Dedifferentiated amniotic fluid mesenchymal stem cell (primary cell): ENCODE results near the gene AEBP1.

ENCODE experiments used
- DNase-seq: peaks from one replicate; pipeline ENCODE4 v3.0.0-alpha.2; 2016; ENCODE audit errors: extremely low spot score

AEBP1 gene

DNA sequence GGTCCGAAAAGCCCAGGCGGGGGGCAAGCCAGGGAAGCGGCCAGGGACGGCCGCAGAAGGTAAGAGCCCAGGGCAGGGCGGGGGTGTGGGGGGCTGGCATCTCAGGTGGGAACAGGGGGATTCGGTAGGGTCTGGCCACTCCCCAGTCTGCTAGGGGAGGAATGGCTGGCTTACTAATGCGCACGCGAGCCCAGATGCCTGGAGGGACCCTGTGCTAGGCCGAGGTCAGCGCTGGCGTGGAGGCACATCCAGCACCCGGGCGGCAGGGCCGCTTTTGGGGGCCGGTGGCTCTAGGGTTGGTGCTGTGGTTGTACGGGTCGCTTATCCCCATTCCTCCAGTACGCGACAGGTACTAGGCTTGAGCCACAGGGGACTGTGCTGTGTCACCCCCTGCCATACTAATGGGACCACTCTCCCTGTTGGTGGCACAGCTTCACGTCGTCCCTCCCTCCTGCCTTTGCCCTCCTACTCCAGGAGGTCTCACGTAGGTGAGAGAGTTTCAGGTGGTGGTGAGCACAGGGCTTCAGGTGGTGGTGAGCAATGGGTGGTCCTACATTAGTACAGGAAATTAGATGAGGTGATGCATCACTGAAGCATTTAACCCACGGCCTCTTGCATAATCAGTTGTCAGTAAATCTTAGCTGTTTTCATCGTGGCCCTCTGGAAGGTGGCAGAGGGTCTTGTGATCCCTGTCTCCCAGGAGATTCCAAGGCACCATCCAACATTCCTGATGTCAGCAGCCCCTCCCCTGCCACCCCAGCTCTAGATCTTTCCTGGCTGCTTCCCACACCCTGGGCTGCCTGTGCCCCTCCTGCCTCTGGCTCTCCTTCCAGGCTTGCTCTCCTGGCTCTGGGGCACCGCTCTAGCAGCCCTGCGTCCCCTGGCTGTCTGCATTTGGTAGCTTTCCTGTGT lies 971 bp downstream of the AEBP1 start:
- DNase-seq = peak; percentile 30

DNA sequence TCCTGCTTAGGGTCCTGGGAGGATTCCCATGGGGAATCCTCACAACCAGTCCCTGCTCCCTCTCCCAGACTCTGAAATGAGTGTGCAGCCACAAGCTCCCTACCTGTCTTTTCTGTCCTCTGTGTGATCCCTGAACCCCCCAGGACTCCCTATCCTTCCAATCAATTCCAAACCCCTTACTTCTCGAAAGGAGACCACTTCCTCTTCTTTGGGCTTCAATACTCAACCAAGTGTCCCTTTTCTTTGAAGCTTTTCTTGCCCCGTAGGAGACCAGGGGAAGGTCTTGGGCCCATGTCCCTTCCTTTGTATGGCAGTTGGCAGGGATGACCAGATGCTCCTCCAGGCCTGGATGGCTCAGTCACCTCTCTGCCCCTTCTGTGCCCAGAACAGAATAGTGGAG lies 1.7 kb downstream of the AEBP1 start:
- no peak for DNase-seq

DNA sequence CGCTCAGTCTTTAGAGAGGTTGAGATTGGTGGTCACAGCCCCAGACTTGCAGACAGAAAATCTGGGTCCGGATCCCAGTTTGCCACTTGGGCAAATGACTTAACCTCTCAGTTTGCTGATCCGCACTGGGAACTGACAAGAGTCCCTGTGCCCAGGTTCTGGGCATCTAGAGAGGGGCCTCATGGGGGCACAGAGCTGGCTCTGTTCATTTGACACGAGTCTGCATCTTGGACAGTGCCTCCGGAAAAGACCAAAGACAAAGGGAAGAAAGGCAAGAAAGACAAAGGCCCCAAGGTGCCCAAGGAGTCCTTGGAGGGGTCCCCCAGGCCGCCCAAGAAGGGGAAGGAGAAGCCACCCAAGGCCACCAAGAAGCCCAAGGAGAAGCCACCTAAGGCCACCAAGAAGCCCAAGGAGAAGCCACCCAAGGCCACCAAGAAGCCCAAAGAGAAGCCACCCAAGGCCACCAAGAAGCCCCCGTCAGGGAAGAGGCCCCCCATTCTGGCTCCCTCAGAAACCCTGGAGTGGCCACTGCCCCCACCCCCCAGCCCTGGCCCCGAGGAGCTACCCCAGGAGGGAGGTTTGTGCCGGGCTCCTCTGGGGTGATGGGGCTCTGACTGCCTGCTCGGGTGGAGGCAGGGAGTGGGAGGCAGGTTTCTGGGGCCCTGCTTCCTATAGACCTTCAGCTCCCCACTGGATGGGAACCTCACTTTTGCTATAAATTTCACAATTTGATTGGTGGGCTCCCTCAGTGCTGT lies 2.3 kb downstream of the AEBP1 start:
- DNase-seq = no peak

DNA sequence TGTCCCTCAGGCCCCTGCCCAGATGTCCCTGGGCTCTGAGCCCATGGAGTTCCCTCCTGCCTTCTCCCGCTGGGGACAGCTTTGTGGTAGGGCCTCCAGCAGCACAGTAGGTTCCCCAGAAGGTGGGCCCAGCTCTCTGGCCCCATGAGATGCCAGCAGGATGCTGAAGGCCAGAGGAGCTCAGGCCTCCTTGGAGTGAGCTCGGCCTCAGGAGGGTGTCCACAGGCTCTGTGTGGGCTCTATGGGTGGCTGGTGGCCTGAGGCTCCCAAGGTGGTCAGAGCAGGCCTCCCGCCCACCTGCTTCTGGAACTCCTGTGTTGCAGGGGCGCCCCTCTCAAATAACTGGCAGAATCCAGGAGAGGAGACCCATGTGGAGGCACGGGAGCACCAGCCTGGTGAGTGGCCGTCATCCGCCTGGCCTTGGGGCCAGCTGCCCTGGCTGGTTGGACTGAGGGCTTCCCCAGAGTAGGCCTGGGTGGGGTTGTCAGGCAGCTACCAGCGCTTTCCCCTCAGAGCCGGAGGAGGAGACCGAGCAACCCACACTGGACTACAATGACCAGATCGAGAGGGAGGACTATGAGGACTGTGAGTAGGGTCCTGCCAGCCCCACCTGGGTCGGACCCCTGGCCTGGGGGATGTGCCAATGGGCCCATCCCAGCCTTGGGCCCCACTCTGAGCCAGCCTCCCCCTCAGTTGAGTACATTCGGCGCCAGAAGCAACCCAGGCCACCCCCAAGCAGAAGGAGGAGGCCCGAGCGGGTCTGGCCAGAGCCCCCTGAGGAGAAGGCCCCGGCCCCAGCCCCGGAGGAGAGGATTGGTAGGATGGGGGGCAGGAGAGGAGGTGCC lies 3.2 kb downstream of the AEBP1 start:
- DNase-seq = no peak

DNA sequence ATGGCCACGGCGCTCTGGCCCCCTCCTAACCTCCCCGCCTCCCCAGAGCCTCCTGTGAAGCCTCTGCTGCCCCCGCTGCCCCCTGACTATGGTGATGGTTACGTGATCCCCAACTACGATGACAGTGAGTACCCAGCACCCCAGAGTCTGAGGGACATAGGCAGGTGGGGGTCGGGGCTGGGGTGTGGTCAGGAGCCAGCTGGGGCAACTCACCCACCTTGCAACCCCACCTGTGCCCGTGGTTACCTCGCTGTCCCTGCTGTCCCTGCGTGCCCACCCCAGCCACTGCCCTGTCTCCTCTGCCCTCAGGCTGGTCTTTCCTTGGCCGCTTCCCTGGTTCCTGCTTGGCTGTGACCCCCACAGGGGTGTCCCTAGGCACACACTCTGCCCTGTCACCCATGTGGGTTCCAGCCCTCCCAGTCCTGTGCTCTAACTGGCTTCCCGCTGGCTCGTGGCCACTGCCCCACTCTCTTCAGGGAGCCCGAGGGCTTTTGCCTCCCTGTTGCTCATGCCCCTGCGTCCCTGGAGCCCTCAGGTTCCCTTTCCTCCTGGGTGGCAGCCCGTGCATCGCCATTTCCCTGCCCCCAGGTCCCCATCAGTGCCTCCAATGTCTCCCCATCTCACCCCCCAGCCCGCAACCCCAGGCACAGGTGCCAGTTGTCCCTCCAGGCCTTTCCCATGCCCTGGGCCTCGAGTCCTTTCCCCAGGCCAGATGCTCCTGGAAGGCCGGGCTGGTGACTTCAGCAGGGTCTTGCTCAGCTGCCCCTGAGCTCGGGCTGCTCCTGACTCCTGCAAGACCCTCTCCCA lies 4.0 kb downstream of the AEBP1 start:
- no peak for DNase-seq

DNA sequence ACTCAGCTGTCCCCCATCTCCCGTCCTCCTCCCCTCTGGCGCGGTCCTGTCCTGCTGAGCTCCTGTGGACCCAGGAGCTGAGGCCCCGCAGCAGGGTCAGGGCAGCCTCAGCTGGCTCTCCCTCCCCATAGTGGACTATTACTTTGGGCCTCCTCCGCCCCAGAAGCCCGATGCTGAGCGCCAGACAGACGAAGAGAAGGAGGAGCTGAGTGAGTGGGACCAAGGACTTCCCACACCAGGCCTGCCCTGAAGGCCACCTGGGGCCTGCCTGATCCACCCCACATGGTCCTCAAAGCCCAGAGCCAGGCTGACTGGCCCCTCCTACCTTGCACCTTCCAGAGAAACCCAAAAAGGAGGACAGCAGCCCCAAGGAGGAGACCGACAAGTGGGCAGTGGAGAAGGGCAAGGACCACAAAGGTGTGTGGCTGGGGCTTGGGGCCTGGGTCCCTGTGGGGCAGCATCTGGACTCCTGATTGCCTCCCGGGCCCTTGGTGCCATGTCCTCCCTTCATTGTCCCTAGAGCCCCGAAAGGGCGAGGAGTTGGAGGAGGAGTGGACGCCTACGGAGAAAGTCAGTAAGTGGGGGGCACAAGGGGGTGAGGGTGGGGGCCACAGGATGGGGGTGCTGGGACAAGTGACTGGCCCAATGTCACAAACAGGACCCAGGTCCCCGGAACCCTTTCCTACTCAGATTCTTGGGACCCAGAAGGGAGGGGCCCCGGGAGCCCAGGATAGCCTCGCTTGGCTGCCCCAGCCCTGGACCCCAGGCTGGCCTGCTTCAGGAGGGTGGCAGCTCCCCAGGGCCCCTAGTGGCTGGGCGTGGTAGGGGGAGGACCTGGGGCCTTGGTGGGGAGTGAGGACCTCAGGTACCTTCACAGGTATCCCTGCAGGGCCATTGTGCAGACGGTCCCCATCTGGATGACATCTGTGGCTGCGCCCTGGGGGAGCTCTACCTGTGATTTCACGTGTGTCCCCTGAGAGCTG lies 4.9 kb downstream of the AEBP1 start:
- no peak for DNase-seq

DNA sequence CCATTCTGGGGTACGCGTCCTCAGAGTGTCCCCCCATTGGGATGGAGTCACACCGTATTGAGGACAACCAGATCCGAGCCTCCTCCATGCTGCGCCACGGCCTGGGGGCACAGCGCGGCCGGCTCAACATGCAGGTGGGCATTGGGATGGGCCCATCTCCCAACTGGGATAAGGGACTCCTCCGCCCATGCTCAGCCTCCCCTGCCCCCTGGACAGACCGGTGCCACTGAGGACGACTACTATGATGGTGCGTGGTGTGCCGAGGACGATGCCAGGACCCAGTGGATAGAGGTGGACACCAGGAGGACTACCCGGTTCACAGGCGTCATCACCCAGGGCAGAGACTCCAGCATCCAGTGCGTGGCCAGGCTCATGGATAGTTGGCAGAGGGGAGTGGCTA lies 5.8 kb downstream of the AEBP1 start:
- no peak for DNase-seq

DNA sequence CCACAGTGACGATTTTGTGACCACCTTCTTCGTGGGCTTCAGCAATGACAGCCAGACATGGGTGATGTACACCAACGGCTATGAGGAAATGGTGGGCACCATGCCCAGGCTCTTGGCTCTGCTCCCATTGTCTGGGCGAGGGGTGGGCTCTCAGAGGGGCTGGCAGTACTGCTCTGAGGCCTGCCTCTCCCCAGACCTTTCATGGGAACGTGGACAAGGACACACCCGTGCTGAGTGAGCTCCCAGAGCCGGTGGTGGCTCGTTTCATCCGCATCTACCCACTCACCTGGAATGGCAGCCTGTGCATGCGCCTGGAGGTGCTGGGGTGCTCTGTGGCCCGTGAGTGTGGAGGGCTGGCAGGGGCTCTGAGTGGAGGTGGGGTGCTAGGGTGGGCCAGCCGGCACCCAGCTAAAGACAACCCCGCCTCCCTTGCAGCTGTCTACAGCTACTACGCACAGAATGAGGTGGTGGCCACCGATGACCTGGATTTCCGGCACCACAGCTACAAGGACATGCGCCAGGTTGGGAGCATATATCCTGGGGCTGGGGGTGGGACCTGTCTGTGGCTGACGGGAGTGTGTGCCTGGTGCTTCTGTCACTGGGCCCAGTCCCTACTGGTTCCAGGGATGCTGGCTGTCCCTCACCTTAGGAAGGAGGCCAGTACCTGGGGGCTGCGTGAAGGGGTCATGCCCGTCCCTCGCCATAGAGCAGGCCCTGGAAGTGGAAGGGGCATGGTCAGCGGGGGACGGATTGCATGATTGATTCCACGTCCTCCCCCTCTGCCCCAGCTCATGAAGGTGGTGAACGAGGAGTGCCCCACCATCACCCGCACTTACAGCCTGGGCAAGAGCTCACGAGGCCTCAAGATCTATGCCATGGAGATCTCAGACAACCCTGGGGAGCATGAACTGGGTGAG lies 6.8 kb downstream of the AEBP1 start:
- DNase-seq = no peak

DNA sequence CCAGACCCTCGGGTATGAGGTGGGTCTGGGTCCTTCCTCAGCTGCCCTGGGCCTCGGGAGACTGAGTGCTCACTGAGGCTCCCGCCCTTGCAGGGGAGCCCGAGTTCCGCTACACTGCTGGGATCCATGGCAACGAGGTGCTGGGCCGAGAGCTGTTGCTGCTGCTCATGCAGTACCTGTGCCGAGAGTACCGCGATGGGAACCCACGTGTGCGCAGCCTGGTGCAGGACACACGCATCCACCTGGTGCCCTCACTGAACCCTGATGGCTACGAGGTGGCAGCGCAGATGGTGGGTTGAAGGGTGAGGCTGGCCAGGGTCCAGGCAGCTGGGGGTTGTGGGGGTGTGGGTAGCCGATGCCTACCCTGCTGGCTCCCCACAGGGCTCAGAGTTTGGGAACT lies 7.6 kb downstream of the AEBP1 start:
- no peak for DNase-seq

DNA sequence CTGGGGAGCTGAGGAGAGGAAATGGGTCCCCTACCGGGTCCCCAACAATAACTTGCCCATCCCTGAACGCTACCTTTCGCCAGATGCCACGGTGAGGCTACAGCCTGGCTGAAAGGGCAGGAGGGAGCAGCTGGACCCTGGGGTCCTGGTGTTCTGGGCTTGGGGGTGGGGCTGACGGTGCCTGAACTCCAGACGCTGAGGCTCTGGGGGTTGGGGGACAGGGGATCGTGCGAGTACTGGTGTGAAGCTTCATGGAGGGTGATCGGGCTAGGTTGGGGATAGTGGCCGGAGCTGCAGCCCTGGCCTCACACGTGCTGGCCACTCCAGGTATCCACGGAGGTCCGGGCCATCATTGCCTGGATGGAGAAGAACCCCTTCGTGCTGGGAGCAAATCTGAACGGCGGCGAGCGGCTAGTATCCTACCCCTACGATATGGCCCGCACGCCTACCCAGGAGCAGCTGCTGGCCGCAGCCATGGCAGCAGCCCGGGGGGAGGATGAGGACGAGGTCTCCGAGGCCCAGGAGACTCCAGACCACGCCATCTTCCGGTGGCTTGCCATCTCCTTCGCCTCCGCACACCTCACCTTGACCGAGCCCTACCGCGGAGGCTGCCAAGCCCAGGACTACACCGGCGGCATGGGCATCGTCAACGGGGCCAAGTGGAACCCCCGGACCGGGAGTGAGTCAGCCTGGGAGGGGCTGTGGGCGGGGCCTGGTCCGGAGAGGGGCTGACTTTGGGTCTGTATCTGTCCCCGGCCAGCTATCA lies 8.3 kb downstream of the AEBP1 start:
- no peak for DNase-seq

DNA sequence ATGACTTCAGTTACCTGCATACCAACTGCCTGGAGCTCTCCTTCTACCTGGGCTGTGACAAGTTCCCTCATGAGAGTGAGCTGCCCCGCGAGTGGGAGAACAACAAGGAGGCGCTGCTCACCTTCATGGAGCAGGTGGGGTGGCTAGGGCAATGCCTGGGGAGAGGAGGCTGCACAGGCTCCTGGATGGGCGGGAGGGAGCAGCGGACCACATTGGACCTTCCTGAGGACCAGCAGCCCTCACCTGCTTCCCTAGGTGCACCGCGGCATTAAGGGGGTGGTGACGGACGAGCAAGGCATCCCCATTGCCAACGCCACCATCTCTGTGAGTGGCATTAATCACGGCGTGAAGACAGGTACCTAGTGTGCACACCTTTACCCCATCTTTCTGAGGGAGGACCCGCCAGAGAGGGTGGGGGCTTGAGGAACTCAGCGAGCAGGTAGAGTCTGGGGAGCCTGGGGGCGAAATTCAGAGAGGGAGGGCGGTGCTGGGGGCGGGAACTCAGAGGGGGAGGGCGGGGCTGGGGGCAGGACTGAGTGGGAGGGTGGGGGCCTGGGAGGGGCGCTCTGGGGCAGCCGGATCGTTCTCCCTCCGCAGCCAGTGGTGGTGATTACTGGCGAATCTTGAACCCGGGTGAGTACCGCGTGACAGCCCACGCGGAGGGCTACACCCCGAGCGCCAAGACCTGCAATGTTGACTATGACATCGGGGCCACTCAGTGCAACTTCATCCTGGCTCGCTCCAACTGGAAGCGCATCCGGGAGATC lies 9.0 kb downstream of the AEBP1 start:
- no peak for DNase-seq

DNA sequence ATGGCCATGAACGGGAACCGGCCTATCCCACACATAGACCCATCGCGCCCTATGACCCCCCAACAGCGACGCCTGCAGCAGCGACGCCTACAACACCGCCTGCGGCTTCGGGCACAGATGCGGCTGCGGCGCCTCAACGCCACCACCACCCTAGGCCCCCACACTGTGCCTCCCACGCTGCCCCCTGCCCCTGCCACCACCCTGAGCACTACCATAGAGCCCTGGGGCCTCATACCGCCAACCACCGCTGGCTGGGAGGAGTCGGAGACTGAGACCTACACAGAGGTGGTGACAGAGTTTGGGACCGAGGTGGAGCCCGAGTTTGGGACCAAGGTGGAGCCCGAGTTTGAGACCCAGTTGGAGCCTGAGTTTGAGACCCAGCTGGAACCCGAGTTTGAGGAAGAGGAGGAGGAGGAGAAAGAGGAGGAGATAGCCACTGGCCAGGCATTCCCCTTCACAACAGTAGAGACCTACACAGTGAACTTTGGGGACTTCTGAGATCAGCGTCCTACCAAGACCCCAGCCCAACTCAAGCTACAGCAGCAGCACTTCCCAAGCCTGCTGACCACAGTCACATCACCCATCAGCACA lies 9.7 kb downstream of the AEBP1 start:
- no peak for DNase-seq

DNA sequence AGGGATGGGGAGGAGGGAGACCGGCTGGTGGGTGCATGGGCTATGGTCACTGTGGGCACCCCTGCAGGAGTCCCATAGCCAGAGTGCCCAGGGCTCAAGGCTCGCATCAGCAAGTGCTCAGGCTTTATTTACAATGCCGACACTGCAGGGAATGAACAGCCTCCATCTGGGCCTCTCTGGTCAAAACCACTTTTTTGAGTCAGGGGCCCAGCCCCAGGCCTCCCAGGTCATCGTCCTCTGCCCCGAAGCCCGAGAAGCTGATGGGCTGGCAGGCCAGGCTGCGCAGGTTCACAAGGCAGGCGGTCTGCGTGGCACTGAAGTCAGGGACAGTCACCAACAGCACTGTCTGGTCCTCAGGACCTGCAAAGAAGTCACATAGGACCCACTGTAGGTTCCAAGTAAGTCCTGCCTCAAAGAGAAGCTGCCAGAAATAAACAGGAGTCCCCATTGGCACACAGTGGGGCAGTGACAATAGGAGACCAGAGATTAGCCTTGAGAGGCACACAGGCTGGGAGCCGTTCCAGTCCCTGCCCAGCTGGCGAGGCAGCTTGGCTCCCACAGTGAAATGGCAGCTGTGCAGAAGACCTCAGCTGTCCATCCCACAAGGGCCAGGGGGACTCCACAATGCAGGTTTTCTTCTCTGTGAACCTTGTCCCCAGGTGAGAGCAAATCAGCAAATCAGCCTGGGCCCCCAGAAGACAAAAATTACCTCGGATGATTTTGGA lies 10.6 kb downstream of the AEBP1 start:
- no peak for DNase-seq

DNA sequence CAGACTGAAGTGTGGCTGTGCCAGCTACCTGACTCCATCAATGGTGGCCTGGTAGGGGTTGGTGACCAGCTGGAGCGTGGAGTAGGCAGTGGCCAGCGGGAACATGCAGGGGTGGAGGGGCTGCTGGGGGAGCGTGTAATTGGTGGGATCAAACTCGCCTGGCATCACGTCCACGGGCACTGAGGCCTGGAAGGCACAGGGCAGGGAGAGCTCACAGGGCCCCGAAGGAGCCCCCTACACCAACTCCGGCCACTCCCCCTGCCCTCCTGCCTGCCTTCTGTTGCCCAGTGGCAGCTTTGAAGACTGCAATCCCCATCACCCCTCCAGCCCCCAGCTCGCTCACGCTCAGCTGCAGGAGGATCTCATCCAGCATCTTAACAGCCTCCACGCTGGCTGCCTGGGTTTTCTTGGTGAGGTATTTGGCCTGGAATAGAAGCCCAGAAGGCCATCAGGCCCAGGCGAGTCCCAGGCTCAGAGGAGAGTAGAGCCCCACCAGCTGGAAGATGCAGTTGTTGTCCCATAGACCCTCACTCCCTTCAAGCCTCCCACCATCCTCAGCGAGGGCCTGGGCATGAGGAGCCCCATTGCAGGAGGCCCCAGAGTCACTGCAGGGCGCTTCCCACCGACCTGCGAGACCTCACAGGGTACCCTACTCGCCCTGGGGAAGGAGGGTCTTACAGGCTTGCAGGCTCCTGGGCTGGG lies 12.1 kb downstream of the AEBP1 start:
- no peak for DNase-seq

DNA sequence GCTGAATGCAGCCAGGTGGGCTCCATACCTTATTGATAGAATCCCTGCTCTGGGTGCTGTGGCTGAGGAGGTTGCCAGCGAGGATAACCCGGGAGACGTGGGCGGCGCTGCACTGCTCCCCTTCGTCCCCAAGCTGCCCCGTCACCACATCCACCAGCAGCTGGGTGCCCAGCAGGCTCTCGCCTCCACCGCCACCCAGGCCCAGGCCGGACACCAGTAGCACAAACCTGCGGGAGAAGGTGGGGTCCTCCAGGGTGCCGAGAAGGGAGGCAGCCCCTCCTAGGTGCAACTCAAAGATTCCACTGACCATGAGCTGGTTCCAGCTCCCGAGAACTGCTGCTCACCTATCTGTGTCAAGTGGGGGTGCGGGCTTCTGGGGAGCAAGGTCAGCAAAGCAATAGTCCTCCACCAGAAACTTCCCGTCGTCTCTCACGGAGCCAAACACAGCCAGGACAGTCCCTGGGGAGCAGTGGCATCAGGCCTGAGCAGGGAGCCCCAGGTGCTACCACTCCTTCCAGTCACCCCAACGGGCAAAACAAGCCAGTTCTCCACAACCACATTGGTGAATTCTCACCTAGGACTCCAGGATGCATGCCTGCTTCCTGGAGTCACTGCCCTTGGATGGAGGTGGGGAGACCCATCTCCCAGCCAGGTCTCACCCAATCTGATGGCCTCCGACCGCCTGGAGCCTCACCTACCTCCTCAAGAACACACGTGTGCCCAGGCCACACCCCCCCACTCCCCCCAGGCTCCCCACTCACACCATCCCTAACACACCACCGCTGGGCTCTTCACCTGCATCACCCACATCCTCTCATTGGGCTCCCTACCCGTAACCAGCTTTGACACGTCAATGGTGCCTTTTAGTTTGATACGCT lies 12.9 kb downstream of the AEBP1 start:
- DNase-seq = no peak
